B cell (primary cell): ENCODE data around the gene DPH7. TPM values are rescaled to one million over a fixed set of nuclear protein-coding genes. Genes with fewer than 3 reads are reported as not detected.

Experiments used
- polyA plus RNA-seq: library from polyadenylated mRNA; depleted of rRNA; stranded (reverse); fragments of >200 nt; gene quantifications from 2 replicates; pipeline ENCODE4 v1.2.3, GENCODE V29; 2012
- total RNA-seq, 2 donors: library from RNA; stranded (reverse); fragments of 120-200 nt in 1 of 2; gene quantifications; 1 replicate in 1 of 2; 2 replicates in 1 of 2; pipeline versions ENCODE4 v1.2.3 to v1.2.4, GENCODE V29; 2013 to 2022

The DPH7 gene
- total and polyA plus RNA-seq, 2 donors (not counting 1 experiment from before 2014, with no cell fraction given), result 64.7 to 93.8 TPM

Other genes starting within 250 kb of the DPH7 start
- 23.7 and 25.1 TPM in 2 replicates for gene EXD3, start 155.8 kb downstream of the DPH7 start, total RNA-seq
- gene EXD3, start 155.8 kb downstream of the DPH7 start, polyA plus RNA-seq, result 21.3 and 22.5 TPM in 2 replicates
- gene NOXA1, start 155.5 kb downstream of the DPH7 start, total RNA-seq, result 5.7 and 8.4 TPM in 2 replicates
- gene NOXA1, start 155.5 kb downstream of the DPH7 start, polyA plus RNA-seq, result 5.1 and 7.7 TPM in 2 replicates
- not detected in 2 replicates for gene ENTPD8, start 137.6 kb downstream of the DPH7 start, total RNA-seq
- not detected in 2 replicates for gene ENTPD8, start 137.6 kb downstream of the DPH7 start, polyA plus RNA-seq
- 28.7 and 35.7 TPM in 2 replicates for gene NSMF, start 119.6 kb downstream of the DPH7 start, total RNA-seq
- gene NSMF, start 119.6 kb downstream of the DPH7 start, polyA plus RNA-seq, result 59.4 and 82.1 TPM in 2 replicates
- gene PNPLA7, start 28.5 kb downstream of the DPH7 start, total RNA-seq, result 18.7 and 22.6 TPM in 2 replicates
- 29.9 and 30.8 TPM in 2 replicates for gene PNPLA7, start 28.5 kb downstream of the DPH7 start, polyA plus RNA-seq
- gene MRPL41, start 27.0 kb downstream of the DPH7 start, total RNA-seq, result 70.9 and 74.9 TPM in 2 replicates
- 54.6 and 59.2 TPM in 2 replicates for gene MRPL41, start 27.0 kb downstream of the DPH7 start, polyA plus RNA-seq
- gene ZMYND19, start 11.6 kb upstream of the DPH7 start, total RNA-seq, result 24.1 and 25.5 TPM in 2 replicates
- 21.9 and 22.0 TPM in 2 replicates for gene ZMYND19, start 11.6 kb upstream of the DPH7 start, polyA plus RNA-seq
- 89.2 and 96.6 TPM in 2 replicates for gene ARRDC1, start 26.8 kb upstream of the DPH7 start, total RNA-seq
- 227 and 258 TPM in 2 replicates for gene ARRDC1, start 26.8 kb upstream of the DPH7 start, polyA plus RNA-seq
- 394 and 411 TPM in 2 replicates for gene EHMT1, start 40.1 kb upstream of the DPH7 start, total RNA-seq
- 92.1 and 101 TPM in 2 replicates for gene EHMT1, start 40.1 kb upstream of the DPH7 start, polyA plus RNA-seq